NCI-H226 (cell line): ENCODE data around the gene NBEAL2.

Experiments
- DNase-seq: peaks from one replicate; pipeline ENCODE4 v3.0.0-alpha.2; 2015

Gene NBEAL2

DNA sequence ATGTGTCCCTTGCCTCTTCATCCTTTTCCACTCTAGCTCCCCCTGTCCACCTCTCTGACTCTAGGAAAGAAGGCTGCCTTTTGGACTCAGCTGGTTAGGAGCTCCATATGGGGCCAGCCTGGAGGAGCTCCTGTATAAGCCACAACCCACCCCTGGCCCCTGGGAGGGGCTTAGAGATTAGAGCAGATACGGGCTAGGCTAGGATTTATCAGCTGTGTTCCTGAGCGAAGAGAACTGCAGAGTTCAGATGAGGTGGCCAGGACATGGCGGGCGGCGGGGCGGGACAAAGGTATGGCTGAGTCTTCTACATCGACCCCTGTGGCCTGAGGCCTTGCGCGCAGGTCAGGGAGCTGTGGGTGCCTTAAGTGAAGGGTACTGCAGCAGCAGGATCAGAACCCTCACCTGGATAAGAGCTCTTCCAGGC lies 7.9 kb downstream of the NBEAL2 start:
- no peak for DNase-seq

DNA sequence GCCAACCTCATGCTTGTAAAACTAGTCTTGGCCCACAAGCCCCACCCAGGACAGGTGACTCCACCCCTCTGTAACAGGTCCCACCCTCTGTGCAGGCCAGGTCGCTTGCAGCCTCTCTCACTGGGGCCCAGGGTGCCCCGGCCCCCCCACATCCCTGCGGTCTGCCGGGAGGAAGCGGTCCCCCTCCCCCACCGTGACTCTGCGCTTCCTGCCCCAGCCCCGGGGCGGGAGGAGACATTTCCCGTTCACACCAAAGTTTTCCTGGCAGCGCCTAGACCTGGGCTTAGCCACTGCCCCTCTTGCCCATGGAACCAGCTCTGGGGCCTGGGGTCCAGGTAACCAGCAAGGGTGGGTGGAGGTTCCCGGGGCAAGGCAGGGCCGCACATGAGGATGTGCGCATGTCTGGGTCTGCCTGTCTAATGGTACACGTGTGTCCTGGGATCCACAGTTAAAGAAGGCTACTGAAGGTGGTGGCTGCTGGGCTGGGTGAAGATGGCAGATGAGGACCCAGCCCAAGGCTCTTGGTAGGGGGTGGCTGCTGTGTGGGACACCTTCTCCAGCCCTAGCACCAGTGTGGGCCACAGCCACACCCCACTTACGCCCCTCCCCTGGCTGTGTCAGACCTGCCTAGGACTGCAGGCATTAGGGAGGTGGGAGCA lies 8.4 kb downstream of the NBEAL2 start:
- peak; percentile 65 for DNase-seq

DNA sequence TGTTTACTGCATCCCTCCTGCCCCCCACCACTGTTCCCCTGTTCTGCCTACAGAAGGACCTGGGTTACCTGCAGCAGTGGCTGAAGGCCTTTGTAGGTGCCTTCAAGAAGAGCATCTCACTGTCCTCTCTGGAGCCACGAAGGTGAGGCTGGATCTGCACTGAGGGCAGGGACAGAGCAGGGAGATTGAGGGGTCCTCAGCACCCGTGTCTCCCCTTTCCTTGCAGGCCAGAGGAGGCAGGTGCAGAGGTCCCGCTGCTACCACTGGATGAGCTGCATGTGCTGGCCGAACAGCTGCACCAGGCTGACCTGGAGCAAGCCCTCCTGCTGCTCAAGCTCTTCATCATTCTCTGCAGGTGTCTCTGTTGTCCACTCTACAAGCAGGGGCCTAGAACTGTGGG lies 9.2 kb downstream of the NBEAL2 start:
- no peak for DNase-seq

DNA sequence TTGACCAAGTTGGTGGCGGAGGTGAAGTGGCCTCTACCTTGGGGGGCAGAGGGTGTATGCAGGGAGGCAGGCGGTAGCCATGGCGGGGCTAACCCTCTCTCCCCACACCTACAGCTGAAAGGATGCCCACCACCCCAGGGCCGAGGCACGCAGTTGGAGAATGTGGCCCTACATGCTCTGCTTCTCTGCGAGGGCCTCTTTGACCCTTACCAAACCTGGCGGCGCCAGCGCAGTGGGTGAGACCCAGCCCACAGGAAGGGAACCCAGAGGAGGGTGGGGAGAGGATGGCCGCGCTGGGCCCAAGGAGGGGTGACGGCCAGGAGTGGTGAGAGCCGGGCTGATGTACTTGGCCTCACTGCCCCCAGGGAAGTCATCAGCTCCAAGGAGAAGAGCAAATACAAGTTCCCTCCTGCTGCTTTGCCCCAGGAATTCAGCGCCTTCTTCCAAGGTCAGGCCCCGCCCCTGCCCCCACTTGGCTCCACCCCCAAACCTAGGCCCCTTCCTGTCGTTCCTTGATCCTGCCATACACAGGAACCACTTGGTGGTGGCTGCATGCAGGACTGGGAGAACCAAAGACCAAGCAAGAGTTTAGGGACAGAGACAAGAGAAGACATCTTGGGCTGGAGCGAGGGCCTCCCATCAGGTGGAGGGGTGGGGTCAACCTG lies 9.8 kb downstream of the NBEAL2 start:
- DNase-seq: no peak

DNA sequence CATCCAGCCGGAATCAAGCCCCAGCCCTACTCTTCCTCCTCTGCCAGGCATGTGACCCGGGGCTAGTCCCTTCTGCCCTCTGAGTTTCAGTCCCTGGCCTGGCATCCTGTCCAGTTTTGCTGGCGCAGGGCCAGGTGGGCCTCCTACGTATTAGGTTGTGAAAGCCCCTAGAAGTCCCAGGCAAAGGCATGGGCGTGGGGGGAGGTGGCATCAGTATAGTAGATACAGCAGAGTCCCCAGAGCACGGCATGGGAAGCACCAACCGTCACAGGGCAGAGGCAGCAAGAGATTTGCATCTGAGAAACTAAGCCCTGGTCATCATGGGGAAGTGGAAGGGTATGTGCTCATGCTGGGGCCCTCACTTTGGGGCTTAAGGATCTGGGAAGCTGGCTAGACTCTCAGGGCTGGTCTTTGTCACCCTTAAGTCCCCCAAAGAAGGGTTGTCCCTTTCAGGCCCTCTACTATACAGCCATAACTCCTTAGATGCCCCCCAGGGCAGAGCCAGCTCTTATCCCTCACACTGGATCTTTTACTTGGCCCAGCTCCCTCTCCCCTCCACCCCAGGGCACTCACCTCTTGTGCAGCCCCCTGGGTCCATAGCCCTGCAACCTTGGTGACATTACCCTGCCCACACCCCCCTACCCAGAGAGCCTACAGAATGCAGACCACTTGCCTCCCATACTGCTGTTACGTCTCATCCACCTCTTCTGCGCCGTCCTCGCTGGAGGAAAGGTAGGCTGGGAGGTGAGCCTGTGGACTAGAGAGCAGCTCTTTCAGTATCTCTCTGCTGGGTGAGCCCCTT lies 11.3 kb downstream of the NBEAL2 start:
- no peak for DNase-seq

DNA sequence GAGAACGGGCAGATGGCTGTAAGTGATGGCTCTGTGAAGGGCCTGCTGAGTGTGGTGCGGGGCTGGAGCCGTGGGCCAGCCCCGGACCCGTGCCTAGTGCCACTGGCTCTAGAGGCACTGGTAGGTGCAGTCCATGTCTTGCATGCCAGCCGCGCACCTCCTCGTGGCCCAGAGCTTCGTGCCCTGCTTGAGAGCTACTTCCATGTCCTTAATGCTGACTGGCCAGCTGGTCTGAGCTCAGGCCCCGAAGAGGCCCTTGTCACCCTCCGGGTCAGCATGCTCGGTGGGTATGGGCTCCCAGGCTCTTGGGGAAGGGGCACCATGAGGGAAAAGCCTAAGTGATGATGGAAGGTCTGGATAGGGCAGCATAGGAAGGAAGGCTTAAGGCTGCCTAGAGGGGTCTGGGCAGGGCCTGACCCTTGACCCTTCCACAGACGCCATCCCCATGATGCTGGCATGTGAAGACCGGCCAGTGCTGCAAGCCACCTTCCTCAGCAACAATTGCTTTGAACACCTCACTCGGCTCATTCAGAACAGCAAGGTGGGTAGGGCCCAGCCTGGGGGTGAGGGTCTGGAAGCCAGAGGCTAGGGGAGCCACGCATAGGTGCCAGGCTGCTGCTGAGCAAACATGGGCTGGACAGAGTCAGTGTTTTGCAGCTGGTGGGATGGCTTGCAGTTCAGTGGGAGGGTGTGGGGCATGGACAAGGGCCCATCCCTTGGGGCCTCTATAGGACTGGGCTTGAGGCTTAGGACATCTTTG lies 12.1 kb downstream of the NBEAL2 start:
- DNase-seq: no peak

DNA sequence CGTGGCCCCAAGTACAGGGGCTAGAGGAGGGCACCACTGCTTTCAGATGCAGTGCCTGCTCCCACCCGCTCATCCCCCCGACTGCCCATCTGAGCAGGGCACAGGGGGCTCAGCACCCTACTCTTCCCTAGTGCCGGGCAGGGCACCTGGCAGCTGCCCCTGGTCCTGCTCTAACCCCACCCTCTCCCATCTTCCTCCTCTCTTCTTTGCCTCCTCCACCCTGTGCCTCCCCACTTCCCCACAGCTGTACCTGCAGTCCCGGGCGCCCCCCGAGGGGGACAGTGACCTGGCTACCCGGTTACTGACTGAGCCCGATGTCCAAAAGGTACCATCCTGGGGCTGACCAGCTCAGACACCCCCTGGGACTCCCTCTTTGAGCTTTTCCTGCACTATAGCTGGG lies 12.8 kb downstream of the NBEAL2 start:
- DNase-seq: no peak

DNA sequence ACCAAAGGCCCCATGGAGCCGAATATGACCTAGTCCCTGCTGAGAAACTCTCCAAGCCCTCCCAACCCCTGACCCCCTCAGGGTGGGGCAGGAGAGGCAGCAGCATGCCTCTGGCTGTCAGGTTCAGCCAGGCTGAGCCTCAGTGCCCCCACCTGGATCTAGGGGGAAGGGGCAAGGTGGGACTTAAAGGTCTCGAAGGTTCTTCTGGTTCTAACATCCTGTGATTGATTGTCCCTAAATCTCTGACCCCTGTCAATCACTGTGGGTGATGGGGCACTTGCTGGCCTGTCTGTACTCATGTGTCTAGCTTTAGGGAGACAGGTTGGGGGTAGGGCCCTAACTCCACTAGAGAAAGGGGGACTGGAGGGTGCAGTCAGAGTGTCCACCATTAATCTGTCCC lies 13.8 kb downstream of the NBEAL2 start:
- DNase-seq: no peak

DNA sequence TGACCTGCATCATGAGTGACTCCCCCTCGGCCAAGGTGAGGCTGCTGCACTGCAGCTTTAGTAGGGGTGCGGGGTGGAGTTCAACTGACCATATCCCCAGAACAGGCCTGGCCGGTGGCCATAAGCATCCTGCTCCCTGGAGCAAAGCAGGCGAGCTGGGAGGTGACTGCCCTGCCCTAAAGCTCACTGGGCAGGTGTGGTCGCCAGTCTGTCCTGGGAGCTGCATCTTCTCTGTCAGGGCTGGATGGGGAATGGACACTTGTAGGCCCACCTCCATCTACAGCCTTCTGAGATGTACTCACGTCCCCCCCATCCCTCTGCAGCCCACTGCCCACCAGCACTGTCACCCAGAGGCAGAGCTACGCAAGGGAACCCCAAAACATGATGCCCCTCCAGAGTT lies 14.5 kb downstream of the NBEAL2 start:
- DNase-seq: no peak

DNA sequence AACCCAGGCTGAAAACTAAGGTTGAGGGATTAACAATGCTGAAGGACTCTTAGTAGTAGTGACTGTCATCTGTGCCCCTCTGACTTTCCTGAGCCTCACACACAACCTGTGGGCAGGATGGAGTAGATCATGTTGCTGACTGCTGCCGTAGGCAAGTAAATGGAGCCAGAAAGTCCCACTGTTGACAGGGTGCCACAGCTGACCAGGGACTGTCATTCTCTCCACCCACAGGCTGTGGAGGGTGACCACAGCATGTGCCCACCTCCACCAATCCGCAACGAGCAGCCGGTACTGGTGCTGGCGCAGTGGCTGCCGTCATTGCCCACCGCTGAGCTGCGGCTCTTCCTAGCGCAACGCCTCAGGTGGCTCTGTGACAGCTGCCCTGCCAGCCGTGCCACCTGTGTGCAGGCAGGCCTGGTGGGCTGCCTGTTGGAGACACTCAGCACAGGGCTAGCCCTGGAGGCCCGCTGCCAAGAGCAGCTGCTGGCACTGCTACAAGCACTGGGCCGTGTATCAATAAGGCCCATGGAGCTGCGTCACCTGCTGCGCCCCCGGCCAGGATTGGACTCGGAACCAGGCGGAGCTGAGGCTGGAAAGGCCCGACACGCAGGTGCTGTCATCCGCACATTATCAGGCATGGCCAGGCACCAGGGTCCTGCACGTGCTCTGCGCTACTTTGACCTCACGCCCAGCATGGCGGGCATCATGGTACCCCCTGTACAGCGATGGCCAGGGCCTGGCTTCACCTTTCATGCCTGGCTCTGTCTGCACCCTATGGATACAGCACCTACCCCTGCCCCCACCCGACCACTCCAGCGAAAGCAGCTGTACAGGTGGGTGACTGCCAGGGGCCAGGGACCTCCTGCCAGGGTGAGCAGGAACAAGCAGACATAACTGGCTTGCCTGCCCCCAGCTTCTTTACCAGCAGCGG lies 15.6 kb downstream of the NBEAL2 start:
- no peak for DNase-seq

DNA sequence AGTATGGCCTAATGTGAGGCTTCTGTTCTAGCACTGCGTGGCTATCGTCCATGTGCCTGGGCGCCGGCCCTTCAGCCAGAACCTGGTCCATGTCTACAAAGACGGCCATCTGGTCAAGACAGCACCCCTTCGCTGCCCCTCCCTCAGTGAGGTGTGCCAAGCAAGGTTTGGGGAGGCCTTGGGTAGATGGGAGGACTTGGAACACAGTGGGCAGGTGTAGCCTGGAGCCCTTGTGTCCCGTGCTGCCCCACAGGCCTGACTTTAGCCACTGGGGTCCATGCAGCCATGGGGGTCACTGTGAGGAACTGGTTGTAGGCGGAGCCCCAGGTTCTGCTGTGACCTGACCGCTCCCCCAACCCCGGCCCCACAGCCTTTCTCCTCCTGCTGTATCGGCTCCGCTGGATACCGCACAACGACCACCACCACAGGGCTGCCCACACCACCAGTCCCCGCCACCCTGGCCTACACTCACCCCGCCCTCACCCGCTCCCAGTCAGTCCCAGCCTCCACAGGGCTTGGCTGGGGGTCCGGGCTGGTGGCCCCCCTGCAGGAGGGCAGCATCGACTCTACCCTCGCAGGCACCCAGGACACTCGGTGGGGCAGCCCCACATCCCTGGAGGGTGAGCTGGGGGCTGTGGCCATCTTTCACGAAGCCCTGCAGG lies 16.6 kb downstream of the NBEAL2 start:
- DNase-seq: no peak

DNA sequence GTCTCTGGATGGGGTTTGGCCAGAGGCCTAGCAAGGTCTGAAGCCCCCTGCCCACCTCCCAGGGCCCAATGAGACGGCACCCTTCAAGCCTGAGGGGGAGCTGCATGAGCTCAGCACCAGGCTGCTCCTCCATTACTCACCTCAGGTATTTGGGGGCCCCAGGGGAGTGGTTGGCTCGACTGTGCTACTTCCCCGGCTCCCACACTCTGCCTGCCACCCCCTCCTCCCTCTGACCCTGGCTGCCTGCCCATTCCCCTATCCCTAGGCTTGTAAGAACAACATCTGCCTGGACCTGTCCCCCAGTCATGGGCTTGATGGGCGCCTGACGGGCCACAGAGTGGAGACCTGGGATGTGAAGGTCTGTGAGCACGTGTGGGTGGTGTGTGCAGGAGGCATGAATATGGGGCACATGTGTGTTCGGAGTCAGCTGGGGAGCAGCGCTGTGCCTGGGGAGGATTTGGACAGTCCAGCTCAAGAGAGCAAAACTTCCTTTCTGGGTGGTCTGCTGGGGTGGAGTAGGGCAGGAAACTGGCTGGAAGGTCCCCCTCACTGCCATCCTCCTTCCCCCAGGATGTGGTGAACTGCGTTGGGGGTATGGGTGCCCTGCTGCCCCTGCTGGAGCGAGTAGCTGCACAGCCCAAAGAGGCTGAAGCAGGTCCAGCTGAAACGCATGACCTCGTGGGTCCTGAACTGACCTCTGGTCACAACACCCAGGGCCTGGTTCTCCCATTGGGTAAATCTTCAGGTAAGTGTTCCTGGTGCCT lies 17.4 kb downstream of the NBEAL2 start:
- DNase-seq: no peak

DNA sequence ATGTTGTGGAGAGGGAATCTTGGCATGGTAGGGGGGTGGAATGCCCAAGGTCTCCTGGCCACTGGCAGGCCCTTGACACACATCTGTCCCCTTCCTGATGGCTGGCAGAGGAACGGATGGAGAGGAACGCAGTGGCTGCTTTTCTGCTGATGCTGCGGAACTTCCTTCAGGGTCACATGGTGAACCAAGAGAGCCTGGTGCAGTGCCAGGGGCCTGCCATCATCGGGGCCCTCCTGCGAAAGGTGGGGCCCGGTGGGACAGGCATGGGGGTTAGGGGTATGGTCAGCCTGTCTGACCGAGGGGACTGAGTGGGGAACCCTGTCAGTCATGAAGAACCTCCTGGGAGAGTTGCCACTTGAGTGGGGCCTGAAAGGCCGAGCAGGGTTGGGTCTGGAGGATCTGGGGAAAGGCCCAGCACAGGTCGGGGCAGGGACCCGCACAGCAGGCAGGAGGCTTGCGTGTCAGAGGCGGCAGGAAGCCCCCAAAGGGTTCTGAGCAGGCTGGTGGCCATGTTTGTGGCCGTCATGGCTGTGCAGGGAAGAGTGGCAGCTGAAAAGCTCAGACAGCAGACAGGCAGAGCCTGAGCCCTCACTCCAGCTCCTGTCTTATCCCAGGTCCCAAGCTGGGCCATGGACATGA lies 18.1 kb downstream of the NBEAL2 start:
- DNase-seq: no peak

DNA sequence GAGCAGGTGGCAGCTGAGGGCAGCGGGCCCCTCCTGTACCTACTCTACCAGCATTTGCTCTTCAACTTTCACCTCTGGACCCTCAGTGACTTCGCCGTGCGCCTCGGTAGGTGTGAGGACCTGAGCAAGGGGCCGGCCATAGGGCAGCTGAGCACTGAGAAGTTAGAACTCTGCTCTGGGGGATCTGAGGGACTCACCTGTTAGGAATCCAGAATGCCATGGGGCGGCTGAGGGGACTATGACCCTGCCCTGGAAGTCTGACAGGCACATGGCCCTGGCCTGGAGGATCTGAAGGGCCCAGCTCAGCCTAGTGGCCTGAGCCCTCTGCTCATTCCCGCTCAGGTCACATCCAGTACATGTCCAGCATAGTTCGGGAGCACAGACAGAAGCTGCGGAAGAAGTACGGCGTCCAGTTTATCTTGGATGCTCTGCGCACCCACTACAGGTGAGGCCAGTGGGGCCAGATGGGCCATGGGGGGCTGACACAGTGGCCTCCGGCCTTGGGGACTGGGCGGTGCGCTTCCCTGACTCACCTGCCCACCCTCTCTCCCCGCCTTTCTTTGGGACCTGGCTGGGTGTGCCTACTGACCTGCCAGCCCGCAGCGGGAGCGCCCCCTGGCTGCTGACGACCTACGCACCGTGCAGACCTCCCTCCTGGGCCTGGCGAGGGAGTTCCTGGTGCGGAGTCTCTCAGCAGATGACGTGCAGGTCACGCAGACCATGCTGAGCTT lies 18.8 kb downstream of the NBEAL2 start:
- DNase-seq: no peak

DNA sequence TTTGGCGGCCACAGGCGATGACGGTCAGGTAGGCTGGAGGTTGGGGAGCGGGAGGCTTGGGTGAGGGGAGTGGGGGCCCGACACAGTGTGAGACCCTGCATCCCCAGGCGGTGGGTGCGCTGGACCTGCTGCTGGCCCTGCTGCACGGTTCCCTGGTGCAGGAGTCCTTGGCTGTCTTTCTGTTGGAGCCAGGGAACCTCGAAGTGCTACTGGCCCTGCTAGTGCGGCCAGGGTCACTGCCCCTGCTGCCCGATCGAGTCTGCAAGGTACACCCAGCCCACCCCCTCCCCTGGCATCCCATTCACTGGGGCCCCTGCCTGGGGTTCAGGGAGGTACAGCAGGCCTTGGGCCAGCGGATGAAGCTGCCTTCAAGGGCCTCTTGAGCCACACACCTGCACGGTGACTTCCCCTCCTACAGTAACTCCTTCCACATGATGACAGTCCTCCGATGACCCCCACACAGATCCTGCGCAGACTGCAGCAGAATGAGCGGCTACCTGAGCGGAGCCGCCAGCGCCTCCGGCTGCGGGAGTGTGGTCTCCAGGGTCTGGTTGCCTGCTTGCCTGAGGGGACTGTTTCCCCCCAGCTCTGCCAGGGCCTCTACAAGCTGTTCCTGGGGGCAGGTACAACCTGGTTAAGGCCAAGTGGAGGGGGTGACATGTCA lies 19.5 kb downstream of the NBEAL2 start:
- no peak for DNase-seq

DNA sequence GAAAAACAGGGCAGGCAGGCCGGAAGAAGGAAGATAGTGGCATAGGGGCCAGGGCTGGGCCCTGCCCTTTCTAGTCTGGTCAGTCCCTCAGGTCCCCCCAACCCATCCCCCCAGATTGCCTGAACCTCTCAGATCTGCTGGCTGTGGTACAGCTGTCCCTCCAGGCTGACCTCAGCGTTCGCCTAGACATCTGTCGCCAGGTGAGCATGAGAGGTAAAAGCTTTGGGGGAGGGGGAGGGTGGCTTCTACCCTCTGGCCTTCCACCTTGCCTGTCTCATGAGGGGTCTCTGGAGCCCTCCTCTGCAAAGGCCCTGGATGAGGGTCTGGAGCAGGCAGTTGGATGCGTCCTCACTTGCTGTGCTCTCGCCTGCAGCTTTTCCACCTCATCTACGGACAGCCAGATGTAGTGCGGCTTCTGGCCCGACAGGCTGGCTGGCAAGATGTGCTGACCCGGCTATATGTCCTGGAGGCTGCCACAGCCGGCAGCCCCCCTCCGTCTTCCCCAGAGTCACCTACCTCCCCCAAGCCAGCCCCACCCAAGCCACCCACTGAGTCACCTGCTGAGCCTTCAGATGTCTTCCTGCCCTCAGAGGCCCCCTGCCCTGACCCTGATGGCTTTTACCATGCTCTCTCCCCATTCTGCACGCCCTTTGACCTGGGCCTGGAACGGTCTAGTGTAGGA lies 20.2 kb downstream of the NBEAL2 start:
- DNase-seq: no peak

DNA sequence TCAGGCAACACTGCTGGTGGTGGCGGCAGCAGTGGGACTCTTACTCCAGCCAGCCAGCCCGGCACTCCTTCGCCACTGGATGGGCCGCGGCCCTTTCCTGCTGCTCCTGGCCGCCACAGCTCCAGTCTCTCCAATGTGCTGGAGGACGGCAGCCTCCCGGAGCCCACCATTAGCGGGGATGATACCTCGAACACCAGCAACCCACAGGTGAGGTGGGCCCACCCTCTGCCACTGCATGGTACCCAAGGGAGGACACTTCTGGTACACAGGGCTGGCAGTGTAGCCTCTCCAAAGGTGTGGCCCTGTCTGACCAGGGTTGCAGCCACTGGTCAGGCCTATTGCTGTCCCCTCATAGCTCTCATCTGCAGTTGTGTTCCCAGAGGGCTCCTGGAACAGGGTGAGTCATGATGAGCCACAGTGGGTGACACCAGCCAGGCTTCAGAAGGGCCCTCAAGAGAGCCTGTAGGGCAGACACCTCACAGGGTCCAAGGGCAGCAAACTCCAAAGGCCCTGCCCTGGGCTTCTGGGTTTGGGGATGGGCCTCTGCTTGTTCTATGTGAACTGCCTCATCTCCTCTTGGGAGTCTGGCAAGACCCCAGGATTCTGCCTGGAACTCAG lies 20.8 kb downstream of the NBEAL2 start:
- DNase-seq: no peak
